ENCODE results near the gene IL18.

Gene IL18

GRCh38 chr11:112143597-112143996 is 20.3 kb downstream of the IL18 start:
- no CpG with 5 or more reads among the region's 3 CpGs for WGBS (ENCODE audit: extremely low coverage, insufficient coverage, low lambda C conversion rate)

DNA sequence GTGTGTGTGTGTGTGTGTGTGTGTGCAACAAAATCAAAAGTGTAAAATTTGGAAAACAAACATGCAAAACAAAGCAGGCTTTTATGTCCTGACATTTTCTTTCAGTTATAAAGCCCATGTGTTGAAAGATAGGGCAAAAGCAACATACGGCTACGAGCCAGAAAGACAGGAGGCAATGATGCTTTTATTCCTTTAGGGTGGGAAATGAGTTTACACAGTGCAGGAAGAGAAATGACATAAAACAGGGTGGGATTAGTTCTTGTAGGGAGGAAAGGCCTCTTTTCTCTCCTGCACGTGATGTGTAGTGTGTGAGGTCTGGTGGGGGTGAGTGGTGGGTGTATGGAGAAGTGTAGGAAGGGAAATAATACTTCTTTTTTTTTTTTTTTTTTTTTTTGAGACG is 29.4 kb downstream of the IL18 start:
- H3K4me3 ChIP-seq (ENCODE audit: low read length), result no peak overlapping the region

More at GRCh38 chr11:112143597-112143996, 20.3 kb downstream of the IL18 start:
- H3K4me2 ChIP-seq (ENCODE audit: low read length), result no peak overlapping the region
- no peak overlapping the region for H3K4me3 ChIP-seq (ENCODE audit: low read length)
- H2BK5ac ChIP-seq (ENCODE audit: low read length), result no peak overlapping the region
- DNase-seq, result no peak
- no peak overlapping the region for H3K9ac ChIP-seq (ENCODE audit: low read length)
- no peaks in the 10 kb centered on the region for H3K79me1 ChIP-seq (ENCODE audit: low read length)
- H2BK120ac ChIP-seq (ENCODE audit: low read depth, low read length), result no peak overlapping the region
- H2BK15ac ChIP-seq (replicated peaks; ENCODE audit: low read depth), result no peak overlapping the region
- H3K18ac ChIP-seq (ENCODE audit: low read length), result no peak overlapping the region
- H3K27ac ChIP-seq (ENCODE audit: low read depth, low read length), result no peak overlapping the region
- no peaks in the 10 kb centered on the region for H3K27me3 ChIP-seq (ENCODE audit: insufficient read depth, low read length, poor library complexity)
- H3K79me2 ChIP-seq (ENCODE audit: control insufficient read depth, insufficient read depth, low read length), result no peaks in the 10 kb centered on the region
- H2AK5ac ChIP-seq (ENCODE audit: low read length), result no peak overlapping the region
- no peaks in the 10 kb centered on the region for H3K36me3 ChIP-seq (ENCODE audit: control insufficient read depth, insufficient read depth, low read length)
- no peak overlapping the region for H3K4ac ChIP-seq (ENCODE audit: low read depth, low read length)
- H3K56ac ChIP-seq (ENCODE audit: low read length), result no peak overlapping the region
- H3K4me1 ChIP-seq (ENCODE audit: control insufficient read depth, low read depth, low read length), result no peaks in the 10 kb centered on the region
- no peak overlapping the region for H4K5ac ChIP-seq (ENCODE audit: low read length)
- H3K23ac ChIP-seq (ENCODE audit: low read length), result no peak overlapping the region
- H4K8ac ChIP-seq (ENCODE audit: low read depth, low read length), result no peak overlapping the region

GRCh38 chr11:112132737-112133136 is 31.2 kb downstream of the IL18 start:
- Histone ChIP-seq H3K36me3 (ENCODE audit: control insufficient read depth, insufficient read depth, low read length) (no peaks in the 10 kb centered on the region), H4K8ac (ENCODE audit: low read depth, low read length) (no peak overlapping the region), H3K79me2 (ENCODE audit: control insufficient read depth, insufficient read depth, low read length) (no peaks in the 10 kb centered on the region), H3K9ac (ENCODE audit: low read length) (no peak overlapping the region), H3K4me3 (ENCODE audit: low read length) (no peak overlapping the region), H3K23ac (ENCODE audit: low read length) (no peak overlapping the region), H2BK15ac (replicated peaks; ENCODE audit: low read depth) (no peak overlapping the region), H2BK5ac (ENCODE audit: low read length) (no peak overlapping the region), H2AK5ac (ENCODE audit: low read length) (no peak overlapping the region), H3K4ac (ENCODE audit: low read depth, low read length) (no peak overlapping the region), H3K27ac (ENCODE audit: low read depth, low read length) (no peak overlapping the region), H3K79me1 (ENCODE audit: low read length) (no peaks in the 10 kb centered on the region), H3K27me3 (ENCODE audit: insufficient read depth, low read length, poor library complexity) (no peaks in the 10 kb centered on the region), H3K4me1 (ENCODE audit: control insufficient read depth, low read depth, low read length) (no peaks in the 10 kb centered on the region), H3K4me2 (ENCODE audit: low read length) (no peak overlapping the region), H4K5ac (ENCODE audit: low read length) (no peak overlapping the region), H3K56ac (ENCODE audit: low read length) (no peak overlapping the region), H2BK120ac (ENCODE audit: low read depth, low read length) (no peak overlapping the region), H3K18ac (ENCODE audit: low read length) (no peak overlapping the region)
- DNase-seq, result peak; percentile 40
- no CpG with 5 or more reads among the region's 2 CpGs for WGBS (ENCODE audit: extremely low coverage, insufficient coverage, low lambda C conversion rate)

More for the DNA sequence above, 29.4 kb downstream of the IL18 start:
- no peaks in the 10 kb centered on the region for H3K79me2 ChIP-seq (ENCODE audit: control insufficient read depth, insufficient read depth, low read length)
- no CpG with 5 or more reads among the region's 4 CpGs for WGBS (ENCODE audit: extremely low coverage, insufficient coverage, low lambda C conversion rate)
- H3K4ac ChIP-seq (ENCODE audit: low read depth, low read length), result no peak overlapping the region
- no peaks in the 10 kb centered on the region for H3K79me1 ChIP-seq (ENCODE audit: low read length)
- H2AK5ac ChIP-seq (ENCODE audit: low read length), result no peak overlapping the region
- H4K8ac ChIP-seq (ENCODE audit: low read depth, low read length), result no peak overlapping the region
- no peak overlapping the region for H2BK5ac ChIP-seq (ENCODE audit: low read length)
- H3K23ac ChIP-seq (ENCODE audit: low read length), result no peak overlapping the region
- no peak overlapping the region for H2BK120ac ChIP-seq (ENCODE audit: low read depth, low read length)
- H3K56ac ChIP-seq (ENCODE audit: low read length), result no peak overlapping the region
- no peak overlapping the region for H3K27ac ChIP-seq (ENCODE audit: low read depth, low read length)
- H3K4me1 ChIP-seq (ENCODE audit: control insufficient read depth, low read depth, low read length), result no peaks in the 10 kb centered on the region
- no peak overlapping the region for H2BK15ac ChIP-seq (replicated peaks; ENCODE audit: low read depth)
- H3K4me2 ChIP-seq (ENCODE audit: low read length), result no peak overlapping the region
- no peaks in the 10 kb centered on the region for H3K36me3 ChIP-seq (ENCODE audit: control insufficient read depth, insufficient read depth, low read length)
- H3K27me3 ChIP-seq (ENCODE audit: insufficient read depth, low read length, poor library complexity), result no peaks in the 10 kb centered on the region
- H4K5ac ChIP-seq (ENCODE audit: low read length), result no peak overlapping the region
- H3K9ac ChIP-seq (ENCODE audit: low read length), result no peak overlapping the region
- H3K18ac ChIP-seq (ENCODE audit: low read length), result no peak overlapping the region
- DNase-seq, result no peak

- no peak overlapping the region for H2AK5ac ChIP-seq (ENCODE audit: low read length)
- no peak for DNase-seq
- H3K4me2 ChIP-seq (ENCODE audit: low read length), result no peak overlapping the region
- no peak overlapping the region for H2BK15ac ChIP-seq (replicated peaks; ENCODE audit: low read depth)
- H3K27me3 ChIP-seq (ENCODE audit: insufficient read depth, low read length, poor library complexity), result no peaks in the 10 kb centered on the region
- no peak overlapping the region for H4K5ac ChIP-seq (ENCODE audit: low read length)
- no peaks in the 10 kb centered on the region for H3K79me1 ChIP-seq (ENCODE audit: low read length)
- WGBS (ENCODE audit: extremely low coverage, insufficient coverage, low lambda C conversion rate), result no CpG with 5 or more reads among the region's 5 CpGs
- H3K4me1 ChIP-seq (ENCODE audit: control insufficient read depth, low read depth, low read length), result no peaks in the 10 kb centered on the region
- H3K9ac ChIP-seq (ENCODE audit: low read length), result no peak overlapping the region
- H3K79me2 ChIP-seq (ENCODE audit: control insufficient read depth, insufficient read depth, low read length), result no peaks in the 10 kb centered on the region
- no peak overlapping the region for H3K18ac ChIP-seq (ENCODE audit: low read length)
- H2BK5ac ChIP-seq (ENCODE audit: low read length), result no peak overlapping the region
- no peaks in the 10 kb centered on the region for H3K36me3 ChIP-seq (ENCODE audit: control insufficient read depth, insufficient read depth, low read length)
- H3K27ac ChIP-seq (ENCODE audit: low read depth, low read length), result no peak overlapping the region
- no peak overlapping the region for H3K23ac ChIP-seq (ENCODE audit: low read length)
- H3K56ac ChIP-seq (ENCODE audit: low read length), result no peak overlapping the region
- no peak overlapping the region for H3K4ac ChIP-seq (ENCODE audit: low read depth, low read length)
- no peak overlapping the region for H3K4me3 ChIP-seq (ENCODE audit: low read length)
- no peak overlapping the region for H2BK120ac ChIP-seq (ENCODE audit: low read depth, low read length)
- no peak overlapping the region for H4K8ac ChIP-seq (ENCODE audit: low read depth, low read length)
Measured at GRCh38 chr11:112129656-112130055, 34.2 kb downstream of the IL18 start.

DNA sequence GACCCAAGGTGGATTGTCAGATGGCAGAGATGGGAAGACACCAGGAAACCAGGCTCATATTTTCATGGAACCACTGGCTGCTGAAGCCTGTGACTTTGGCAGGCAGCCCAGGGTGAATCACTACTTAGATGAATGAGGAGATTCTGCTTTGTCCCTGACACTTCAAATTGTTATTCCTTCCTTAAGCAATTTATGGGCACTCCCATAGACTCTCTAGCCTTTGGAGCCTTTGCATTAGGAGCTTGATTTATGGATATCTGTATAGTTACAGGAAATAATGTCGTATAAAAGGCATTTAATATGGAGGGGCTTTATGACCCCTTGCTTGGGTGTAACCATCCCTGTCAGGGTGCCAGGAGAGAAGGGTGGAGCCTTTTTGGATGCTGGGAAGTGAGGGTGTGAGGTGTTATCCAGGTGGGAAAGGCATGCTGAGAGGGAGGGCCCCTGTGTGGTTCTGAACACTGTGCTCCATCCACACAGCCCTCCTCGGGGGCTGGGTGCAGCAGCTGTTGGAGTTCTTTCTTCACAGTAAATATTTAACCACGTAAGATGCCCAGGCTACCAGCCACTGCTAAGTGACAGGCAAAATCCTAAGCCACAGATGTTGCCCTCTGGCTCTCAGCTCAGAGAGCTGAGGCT is 35.3 kb downstream of the IL18 start:
- no peaks in the 10 kb centered on the region for H3K79me1 ChIP-seq (ENCODE audit: low read length)
- WGBS (ENCODE audit: extremely low coverage, insufficient coverage, low lambda C conversion rate), result no CpG with 5 or more reads among the region's 3 CpGs

GRCh38 chr11:112127056-112127455 is 36.8 kb downstream of the IL18 start:
- Histone ChIP-seq H3K23ac (ENCODE audit: low read length) (no peak overlapping the region), H4K5ac (ENCODE audit: low read length) (no peak overlapping the region), H3K4me3 (ENCODE audit: low read length) (no peak overlapping the region), H3K27me3 (ENCODE audit: insufficient read depth, low read length, poor library complexity) (no peaks in the 10 kb centered on the region), H2AK5ac (ENCODE audit: low read length) (no peak overlapping the region), H3K27ac (ENCODE audit: low read depth, low read length) (no peak overlapping the region), H3K18ac (ENCODE audit: low read length) (no peak overlapping the region), H4K8ac (ENCODE audit: low read depth, low read length) (no peak overlapping the region), H3K4ac (ENCODE audit: low read depth, low read length) (no peak overlapping the region), H3K56ac (ENCODE audit: low read length) (no peak overlapping the region), H3K36me3 (ENCODE audit: control insufficient read depth, insufficient read depth, low read length) (no peaks in the 10 kb centered on the region), H2BK15ac (replicated peaks; ENCODE audit: low read depth) (no peak overlapping the region), H3K4me2 (ENCODE audit: low read length) (no peak overlapping the region), H2BK120ac (ENCODE audit: low read depth, low read length) (no peak overlapping the region), H3K9ac (ENCODE audit: low read length) (no peak overlapping the region), H3K4me1 (ENCODE audit: control insufficient read depth, low read depth, low read length) (no peaks in the 10 kb centered on the region), H2BK5ac (ENCODE audit: low read length) (no peak overlapping the region), H3K79me1 (ENCODE audit: low read length) (no peaks in the 10 kb centered on the region), H3K79me2 (ENCODE audit: control insufficient read depth, insufficient read depth, low read length) (no peaks in the 10 kb centered on the region)
- DNase-seq, result no peak
- no CpG with 5 or more reads among the region's 2 CpGs for WGBS (ENCODE audit: extremely low coverage, insufficient coverage, low lambda C conversion rate)

More for the DNA sequence above, 35.3 kb downstream of the IL18 start:
- Histone ChIP-seq H3K18ac (ENCODE audit: low read length) (no peak overlapping the region), H3K27ac (ENCODE audit: low read depth, low read length) (no peak overlapping the region), H3K4ac (ENCODE audit: low read depth, low read length) (no peak overlapping the region), H2BK15ac (replicated peaks; ENCODE audit: low read depth) (no peak overlapping the region), H3K4me2 (ENCODE audit: low read length) (no peak overlapping the region), H3K4me3 (ENCODE audit: low read length) (no peak overlapping the region), H2BK5ac (ENCODE audit: low read length) (no peak overlapping the region), H2BK120ac (ENCODE audit: low read depth, low read length) (no peak overlapping the region), H4K8ac (ENCODE audit: low read depth, low read length) (no peak overlapping the region), H2AK5ac (ENCODE audit: low read length) (no peak overlapping the region), H3K36me3 (ENCODE audit: control insufficient read depth, insufficient read depth, low read length) (no peaks in the 10 kb centered on the region), H3K9ac (ENCODE audit: low read length) (no peak overlapping the region), H3K79me2 (ENCODE audit: control insufficient read depth, insufficient read depth, low read length) (no peaks in the 10 kb centered on the region), H3K4me1 (ENCODE audit: control insufficient read depth, low read depth, low read length) (no peaks in the 10 kb centered on the region), H4K5ac (ENCODE audit: low read length) (no peak overlapping the region), H3K23ac (ENCODE audit: low read length) (no peak overlapping the region), H3K56ac (ENCODE audit: low read length) (no peak overlapping the region), H3K27me3 (ENCODE audit: insufficient read depth, low read length, poor library complexity) (no peaks in the 10 kb centered on the region)
- no peak for DNase-seq

Measured in mesendoderm (in vitro differentiated cells).